ENCODE results near the gene TAOK3.
A peak's percentile ranks its signal among the peaks of the same experiment; 100 is the strongest.

Gene TAOK3

GRCh38 chr12:118397708-118398440 is 25.2 kb upstream of the TAOK3 start:
- H3K27ac ChIP-seq (ENCODE audit: low read depth, low read length): no peak overlapping the region
- no peaks in the 10 kb centered on the region for H3K27me3 ChIP-seq (ENCODE audit: control insufficient read depth in 1 of 2, insufficient read depth in 2 of 2, low read length in 2 of 2)
- H3K9ac ChIP-seq (ENCODE audit: low read depth in 1 of 2, low read length in 2 of 2): no peak overlapping the region
- H3K4me1 ChIP-seq (ENCODE audit: control insufficient read depth in 1 of 2, insufficient read depth in 2 of 2, low read length in 2 of 2): no peaks in the 10 kb centered on the region
- no peak overlapping the region for H3K4me3 ChIP-seq (ENCODE audit: low read depth in 1 of 2, low read length in 2 of 2)
- H3K9me3 ChIP-seq (ENCODE audit: control insufficient read depth in 1 of 2, low read length in 2 of 2): no peaks in the 10 kb centered on the region
- peaks cover 34 to 87% of the 10 kb centered on the region in 2 donors for H3K36me3 ChIP-seq (ENCODE audit: control insufficient read depth in 1 of 2, insufficient read depth in 2 of 2, low read length in 2 of 2)

GRCh38 chr12:118391836-118392235 is 19.1 kb upstream of the TAOK3 start:
- Histone ChIP-seq H3K4me1 (ENCODE audit: control insufficient read depth in 1 of 2, insufficient read depth in 2 of 2, low read length in 2 of 2) (no peaks in the 10 kb centered on the region), H3K27me3 (ENCODE audit: control insufficient read depth in 1 of 2, insufficient read depth in 2 of 2, low read length in 2 of 2) (no peaks in the 10 kb centered on the region), H3K36me3 (ENCODE audit: control insufficient read depth in 1 of 2, insufficient read depth in 2 of 2, low read length in 2 of 2) (peaks cover 38 to 90% of the 10 kb centered on the region in 2 donors), H3K9ac (ENCODE audit: low read depth in 1 of 2, low read length in 2 of 2) (no peak overlapping the region), H3K27ac (ENCODE audit: low read depth, low read length) (no peak overlapping the region), H3K4me3 (ENCODE audit: low read depth in 1 of 2, low read length in 2 of 2) (no peak overlapping the region), H3K9me3 (ENCODE audit: control insufficient read depth in 1 of 2, low read length in 2 of 2) (no peaks in the 10 kb centered on the region)

GRCh38 chr12:118391424-118391823 is 18.7 kb upstream of the TAOK3 start:
- no peaks in the 10 kb centered on the region for H3K4me1 ChIP-seq (ENCODE audit: control insufficient read depth in 1 of 2, insufficient read depth in 2 of 2, low read length in 2 of 2)
- H3K9me3 ChIP-seq (ENCODE audit: control insufficient read depth in 1 of 2, low read length in 2 of 2): no peaks in the 10 kb centered on the region
- H3K36me3 ChIP-seq (ENCODE audit: control insufficient read depth in 1 of 2, insufficient read depth in 2 of 2, low read length in 2 of 2): peaks cover 39 to 90% of the 10 kb centered on the region in 2 donors
- no peak overlapping the region for H3K4me3 ChIP-seq (ENCODE audit: low read depth in 1 of 2, low read length in 2 of 2)
- no peak overlapping the region for H3K9ac ChIP-seq (ENCODE audit: low read depth in 1 of 2, low read length in 2 of 2)
- no peak overlapping the region for H3K27ac ChIP-seq (ENCODE audit: low read depth, low read length)
- H3K27me3 ChIP-seq (ENCODE audit: control insufficient read depth in 1 of 2, insufficient read depth in 2 of 2, low read length in 2 of 2): no peaks in the 10 kb centered on the region

DNA sequence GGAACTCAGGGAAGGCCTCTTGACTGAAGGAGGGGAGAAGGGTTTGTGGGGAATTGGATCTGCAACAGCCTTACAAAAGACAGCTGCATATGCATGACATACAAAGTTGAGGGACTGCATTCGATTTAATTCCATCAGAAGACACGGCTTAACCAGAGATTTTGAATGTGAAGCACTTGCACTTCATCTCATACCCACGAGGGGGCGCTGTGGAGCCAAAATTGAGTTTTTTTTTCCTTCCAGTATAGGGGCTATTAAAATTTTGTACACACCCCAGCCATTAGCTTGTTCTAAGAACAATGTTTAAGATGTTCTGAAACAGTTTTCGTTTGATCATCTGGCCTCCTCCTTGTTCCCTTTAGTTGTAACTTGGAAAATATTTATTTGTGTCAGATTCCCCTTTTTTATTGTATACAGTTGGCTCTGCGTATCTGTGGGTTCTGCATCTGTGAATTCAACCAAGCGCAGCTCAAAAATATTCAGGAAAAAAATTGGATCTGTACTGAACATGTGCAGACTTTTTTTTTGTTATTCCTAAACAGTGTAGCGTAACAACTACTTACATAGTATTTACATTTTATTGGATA is 5.3 kb upstream of the TAOK3 start:
- H3K27ac ChIP-seq (ENCODE audit: low read depth, low read length): no peak overlapping the region
- H3K4me3 ChIP-seq (ENCODE audit: low read depth in 1 of 2, low read length in 2 of 2): peak overlapping the region; percentile 80 to 86
- no peaks in the 10 kb centered on the region for H3K27me3 ChIP-seq (ENCODE audit: control insufficient read depth in 1 of 2, insufficient read depth in 2 of 2, low read length in 2 of 2)
- no peaks in the 10 kb centered on the region for H3K9me3 ChIP-seq (ENCODE audit: control insufficient read depth in 1 of 2, low read length in 2 of 2)
- peaks cover 14 to 25% of the 10 kb centered on the region in 2 donors for H3K4me1 ChIP-seq (ENCODE audit: control insufficient read depth in 1 of 2, insufficient read depth in 2 of 2, low read length in 2 of 2)
- peak overlapping the region; percentile 73 to 95 for H3K9ac ChIP-seq (ENCODE audit: low read depth in 1 of 2, low read length in 2 of 2)
- H3K36me3 ChIP-seq (ENCODE audit: control insufficient read depth in 1 of 2, insufficient read depth in 2 of 2, low read length in 2 of 2): peaks cover 4 to 31% of the 10 kb centered on the region in 2 donors

GRCh38 chr12:118377021-118377883 is 4.5 kb upstream of the TAOK3 start:
- Histone ChIP-seq H3K27ac (ENCODE audit: low read depth, low read length) (no peak overlapping the region), H3K4me1 (ENCODE audit: control insufficient read depth in 1 of 2, insufficient read depth in 2 of 2, low read length in 2 of 2) (peaks cover 14 to 25% of the 10 kb centered on the region in 2 donors), H3K9me3 (ENCODE audit: control insufficient read depth in 1 of 2, low read length in 2 of 2) (no peaks in the 10 kb centered on the region), H3K4me3 (ENCODE audit: low read depth in 1 of 2, low read length in 2 of 2) (peak overlapping the region; percentile 80 to 86), H3K36me3 (ENCODE audit: control insufficient read depth in 1 of 2, insufficient read depth in 2 of 2, low read length in 2 of 2) (peaks cover 3 to 27% of the 10 kb centered on the region in 2 donors), H3K9ac (ENCODE audit: low read depth in 1 of 2, low read length in 2 of 2) (peak overlapping the region; percentile 73 to 95), H3K27me3 (ENCODE audit: control insufficient read depth in 1 of 2, insufficient read depth in 2 of 2, low read length in 2 of 2) (no peaks in the 10 kb centered on the region)

DNA sequence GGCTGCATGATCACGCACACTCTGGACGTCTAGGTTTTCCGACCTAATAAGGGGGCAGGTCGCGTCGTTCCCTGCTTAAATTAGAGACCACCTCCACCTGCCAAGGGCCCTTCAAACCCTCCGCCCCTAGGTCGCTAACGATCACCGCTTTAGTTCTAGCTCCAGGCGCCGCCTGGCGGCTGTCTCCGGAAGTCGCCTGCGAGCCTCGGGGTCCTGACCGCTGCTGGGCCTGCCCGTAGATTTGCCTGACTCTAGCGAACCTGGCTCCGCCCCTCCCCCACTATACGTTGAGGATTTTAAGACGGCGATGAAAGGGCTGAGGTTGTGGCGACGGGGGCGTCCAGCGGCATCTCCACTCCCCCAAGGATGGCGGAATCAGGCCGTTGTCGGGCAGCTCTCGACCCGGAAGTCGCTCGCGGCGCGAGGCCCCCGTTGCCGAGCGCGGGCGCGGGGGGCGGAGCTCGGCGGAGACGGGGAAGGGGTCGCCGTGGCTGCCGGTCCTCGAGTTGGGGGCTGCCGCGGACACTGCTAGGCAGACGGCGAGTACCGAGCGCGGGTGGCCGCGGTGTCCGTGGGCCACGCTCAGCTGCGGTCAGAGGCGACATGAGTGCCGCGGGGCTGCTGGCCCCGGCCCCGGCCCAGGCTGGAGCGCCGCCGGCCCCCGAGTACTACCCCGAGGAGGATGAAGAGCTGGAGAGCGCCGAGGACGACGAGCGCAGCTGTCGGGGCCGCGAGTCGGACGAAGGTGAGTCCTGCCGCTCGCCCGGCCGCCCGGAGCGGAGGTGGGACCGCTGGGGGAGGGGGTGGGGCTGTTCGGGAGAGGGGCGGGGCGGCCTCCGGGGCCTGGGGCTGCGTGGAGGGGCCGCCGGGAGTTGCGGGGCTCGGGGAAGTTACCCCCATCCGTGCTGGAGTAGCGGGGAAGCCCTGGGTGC is 3.6 kb upstream of the TAOK3 start, which contains the start of gene SUDS3:
Gene SUDS3, plus strand, starts transcription at position 467 of the 932 bp plus-strand sequence. Its CDS starts 137 bp downstream, at position 604.
- H3K27me3 ChIP-seq (ENCODE audit: control insufficient read depth in 1 of 2, insufficient read depth in 2 of 2, low read length in 2 of 2): no peaks in the 10 kb centered on the region
- H3K9me3 ChIP-seq (ENCODE audit: control insufficient read depth in 1 of 2, low read length in 2 of 2): no peaks in the 10 kb centered on the region
- H3K36me3 ChIP-seq (ENCODE audit: control insufficient read depth in 1 of 2, insufficient read depth in 2 of 2, low read length in 2 of 2): peaks cover 3 to 18% of the 10 kb centered on the region in 2 donors
- peak within 1 kb of the TSS; percentile 73 to 95 for H3K9ac ChIP-seq (ENCODE audit: low read depth in 1 of 2, low read length in 2 of 2)
- H3K4me3 ChIP-seq (ENCODE audit: low read depth in 1 of 2, low read length in 2 of 2): peak within 1 kb of the TSS; percentile 80 to 86
- H3K27ac ChIP-seq (ENCODE audit: low read depth, low read length): peak within 1 kb of the TSS; percentile 97
- peaks cover 14 to 25% of the 10 kb centered on the region in 2 donors for H3K4me1 ChIP-seq (ENCODE audit: control insufficient read depth in 1 of 2, insufficient read depth in 2 of 2, low read length in 2 of 2)

- no peak overlapping the region for H3K4me3 ChIP-seq (ENCODE audit: low read depth in 1 of 2, low read length in 2 of 2)
- H3K4me1 ChIP-seq (ENCODE audit: control insufficient read depth in 1 of 2, insufficient read depth in 2 of 2, low read length in 2 of 2): peaks cover 18 to 25% of the 10 kb centered on the region in 2 donors
Observed at GRCh38 chr12:118375348-118375747, 2.6 kb upstream of the TAOK3 start.

DNA sequence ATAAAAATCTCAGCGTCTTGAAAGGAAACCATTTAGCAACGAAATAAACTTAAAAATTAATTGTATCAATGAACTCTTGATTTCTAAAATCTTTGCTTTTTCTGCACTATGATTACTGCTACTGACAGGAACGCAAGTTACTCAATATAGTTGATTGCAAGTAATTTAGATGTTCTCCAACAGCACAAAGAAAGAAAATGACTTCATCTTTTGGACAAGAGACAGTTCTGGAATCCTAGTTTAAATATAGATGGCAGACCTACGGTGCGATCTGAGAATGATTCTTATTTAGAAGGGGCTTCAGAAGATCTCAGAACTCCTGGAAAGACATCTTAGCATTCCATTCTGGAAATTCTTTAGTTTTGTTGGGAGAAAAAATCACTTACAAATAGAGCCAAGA is 2.2 kb upstream of the TAOK3 start:
- peaks cover 19 to 25% of the 10 kb centered on the region in 2 donors for H3K4me1 ChIP-seq (ENCODE audit: control insufficient read depth in 1 of 2, insufficient read depth in 2 of 2, low read length in 2 of 2)
- no peaks in the 10 kb centered on the region for H3K9me3 ChIP-seq (ENCODE audit: control insufficient read depth in 1 of 2, low read length in 2 of 2)
- no peaks in the 10 kb centered on the region for H3K27me3 ChIP-seq (ENCODE audit: control insufficient read depth in 1 of 2, insufficient read depth in 2 of 2, low read length in 2 of 2)
- H3K27ac ChIP-seq (ENCODE audit: low read depth, low read length): no peak overlapping the region
- peaks cover 3 to 8% of the 10 kb centered on the region in 2 donors for H3K36me3 ChIP-seq (ENCODE audit: control insufficient read depth in 1 of 2, insufficient read depth in 2 of 2, low read length in 2 of 2)
- no peak overlapping the region for H3K9ac ChIP-seq (ENCODE audit: low read depth in 1 of 2, low read length in 2 of 2)
- H3K4me3 ChIP-seq (ENCODE audit: low read depth in 1 of 2, low read length in 2 of 2): no peak overlapping the region

More at GRCh38 chr12:118375348-118375747, 2.6 kb upstream of the TAOK3 start:
- Histone ChIP-seq H3K36me3 (ENCODE audit: control insufficient read depth in 1 of 2, insufficient read depth in 2 of 2, low read length in 2 of 2) (peaks cover 3 to 13% of the 10 kb centered on the region in 2 donors), H3K9me3 (ENCODE audit: control insufficient read depth in 1 of 2, low read length in 2 of 2) (no peaks in the 10 kb centered on the region), H3K27me3 (ENCODE audit: control insufficient read depth in 1 of 2, insufficient read depth in 2 of 2, low read length in 2 of 2) (no peaks in the 10 kb centered on the region), H3K9ac (ENCODE audit: low read depth in 1 of 2, low read length in 2 of 2) (peak overlapping the region in 1 of 2 donors; percentile 95), H3K27ac (ENCODE audit: low read depth, low read length) (no peak overlapping the region)

DNA sequence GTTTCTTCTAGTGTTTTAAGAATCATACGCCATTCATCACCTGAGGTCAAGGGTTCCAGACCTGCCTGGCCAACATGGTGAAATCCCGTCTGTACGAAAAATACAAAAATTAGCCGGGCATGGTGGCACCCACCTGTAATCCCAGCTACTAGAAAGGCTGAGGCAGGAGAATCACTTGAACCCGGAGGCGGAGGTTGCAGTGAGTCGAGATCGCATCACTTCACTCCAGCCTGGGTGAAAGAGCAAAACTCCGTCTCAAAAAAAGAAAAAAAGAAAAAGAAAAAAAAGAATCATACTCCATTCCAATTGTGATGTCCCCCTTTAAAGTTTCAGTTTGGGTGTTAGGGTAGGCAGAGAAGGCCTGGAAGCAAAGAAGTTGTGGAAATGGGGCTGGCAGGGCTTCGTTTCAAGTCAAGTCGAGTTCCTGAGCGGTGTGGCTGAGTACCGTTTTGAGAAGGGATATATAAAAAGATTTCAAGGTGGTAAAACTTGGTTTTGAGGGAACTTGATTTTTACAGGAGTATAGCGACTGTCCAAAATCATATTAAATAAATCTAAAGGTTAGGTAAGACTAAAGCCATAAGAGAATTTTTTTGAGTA is 1.5 kb upstream of the TAOK3 start:
- no peaks in the 10 kb centered on the region for H3K9me3 ChIP-seq (ENCODE audit: control insufficient read depth in 1 of 2, low read length in 2 of 2)
- H3K9ac ChIP-seq (ENCODE audit: low read depth in 1 of 2, low read length in 2 of 2): no peak overlapping the region
- H3K4me3 ChIP-seq (ENCODE audit: low read depth in 1 of 2, low read length in 2 of 2): peak overlapping the region in 1 of 2 donors; percentile 73
- peaks cover 0 to 1% of the 10 kb centered on the region in 2 donors for H3K36me3 ChIP-seq (ENCODE audit: control insufficient read depth in 1 of 2, insufficient read depth in 2 of 2, low read length in 2 of 2)
- H3K4me1 ChIP-seq (ENCODE audit: control insufficient read depth in 1 of 2, insufficient read depth in 2 of 2, low read length in 2 of 2): peaks cover 19 to 25% of the 10 kb centered on the region in 2 donors
- H3K27ac ChIP-seq (ENCODE audit: low read depth, low read length): no peak overlapping the region
- no peaks in the 10 kb centered on the region for H3K27me3 ChIP-seq (ENCODE audit: control insufficient read depth in 1 of 2, insufficient read depth in 2 of 2, low read length in 2 of 2)

Measured in duodenal mucosa (tissue), 2 donors.